M059J (cell line): ENCODE measurements around the gene SLC4A2. TPM values are rescaled to one million over a fixed set of nuclear protein-coding genes. Genes with fewer than 3 reads are reported as not detected.
"Not testable (repeated sequence)": the region's sequence is repeated elsewhere in the genome, so short reads cannot be mapped to it uniquely, and the experiment has no call there.

Experiments used
- DNase-seq: peaks from one replicate; pipeline ENCODE4 v3.0.0-alpha.2; 2012; ENCODE audit warnings: low read depth
- total RNA-seq: library from RNA; depleted of rRNA; stranded (reverse); fragments of >200 nt; shearing (Covaris generic); gene quantifications from 2 replicates; pipeline ENCODE4 v1.2.3, GENCODE V29; 2014; rRNA removed

The SLC4A2 gene
- total RNA-seq = 101 and 105 TPM in 2 replicates

GRCh38 chr7:151059367-151060112 lies at the start of gene SLC4A2:
TSS of gene SLC4A2 (plus strand) at chr7:151059589. CDS start at chr7:151061988, 2,399 bp downstream.
- peak; percentile 76 for DNase-seq

- no peak for DNase-seq
Measured at GRCh38 chr7:151010037-151010306, 49.4 kb upstream of the SLC4A2 start.

DNA sequence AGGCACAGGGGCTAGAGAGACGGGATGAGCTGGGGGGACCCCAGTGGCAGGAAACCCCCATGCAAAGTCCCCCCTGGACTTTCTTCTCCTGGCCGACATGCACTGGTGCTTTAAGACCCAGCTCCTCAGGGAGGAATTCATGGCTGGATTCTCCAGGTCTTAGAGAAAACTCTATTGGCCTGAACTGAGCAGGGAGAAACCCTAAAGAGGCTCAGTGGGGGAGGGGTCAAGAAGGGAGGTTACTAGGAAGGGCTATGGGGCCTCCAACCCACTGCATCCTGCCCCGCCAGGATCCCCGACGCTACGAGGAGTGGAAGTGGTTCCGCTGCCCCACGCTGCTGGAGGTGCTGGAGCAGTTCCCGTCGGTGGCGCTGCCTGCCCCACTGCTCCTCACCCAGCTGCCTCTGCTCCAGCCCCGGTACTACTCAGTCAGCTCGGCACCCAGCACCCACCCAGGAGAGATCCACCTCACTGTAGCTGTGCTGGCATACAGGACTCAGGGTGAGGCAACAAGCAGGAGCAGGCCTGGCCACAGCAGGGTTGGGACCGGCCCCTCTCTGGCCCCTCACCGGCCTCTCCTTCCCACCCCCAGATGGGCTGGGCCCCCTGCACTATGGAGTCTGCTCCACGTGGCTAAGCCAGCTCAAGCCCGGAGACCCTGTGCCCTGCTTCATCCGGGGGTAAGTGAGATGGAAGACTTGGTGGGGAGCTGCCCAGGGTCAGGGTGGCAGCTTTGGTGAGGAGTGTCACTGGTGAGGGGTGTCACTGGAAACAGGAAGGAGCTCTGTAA lies 48.9 kb upstream of the SLC4A2 start:
- no peak for DNase-seq

DNA sequence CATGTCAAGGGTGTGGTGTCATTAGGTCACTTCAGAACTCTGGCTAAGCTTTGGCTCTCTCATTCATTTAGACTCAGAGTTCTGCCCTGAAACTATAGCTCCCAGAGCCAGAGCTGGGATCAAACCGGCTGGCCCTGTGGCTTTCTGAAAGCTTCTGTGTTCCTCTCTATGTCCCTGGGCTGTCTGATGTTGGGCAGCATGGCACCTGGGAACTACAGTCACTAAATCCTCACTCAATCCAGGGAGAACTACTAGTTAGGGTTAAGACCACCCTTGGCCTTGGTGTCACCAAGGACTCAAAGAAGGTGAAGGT lies 48.3 kb upstream of the SLC4A2 start:
- no peak for DNase-seq

DNA sequence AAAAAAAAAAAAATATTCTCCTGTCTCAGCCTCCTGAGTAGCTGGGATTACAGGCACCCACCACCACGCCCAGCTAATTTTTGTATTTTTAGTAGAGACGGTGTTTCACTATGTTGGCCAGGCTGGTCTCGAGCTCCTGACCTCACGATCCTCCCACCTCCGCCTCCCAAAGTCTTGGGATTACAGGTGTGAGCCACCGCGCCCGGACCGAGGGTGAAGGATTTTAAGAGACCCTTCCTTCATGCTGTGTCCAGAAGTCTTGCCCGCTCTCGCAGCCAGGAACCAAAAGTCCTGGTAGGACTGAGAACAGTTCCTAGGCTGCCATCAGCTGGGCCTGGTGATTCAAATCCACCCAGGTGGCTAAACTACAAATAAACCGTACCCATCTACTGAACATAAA lies 47.8 kb upstream of the SLC4A2 start:
- not testable (repeated sequence) for DNase-seq

- DNase-seq = peak; percentile 66
Measured at GRCh38 chr7:151012031-151012692, 47.2 kb upstream of the SLC4A2 start.

DNA sequence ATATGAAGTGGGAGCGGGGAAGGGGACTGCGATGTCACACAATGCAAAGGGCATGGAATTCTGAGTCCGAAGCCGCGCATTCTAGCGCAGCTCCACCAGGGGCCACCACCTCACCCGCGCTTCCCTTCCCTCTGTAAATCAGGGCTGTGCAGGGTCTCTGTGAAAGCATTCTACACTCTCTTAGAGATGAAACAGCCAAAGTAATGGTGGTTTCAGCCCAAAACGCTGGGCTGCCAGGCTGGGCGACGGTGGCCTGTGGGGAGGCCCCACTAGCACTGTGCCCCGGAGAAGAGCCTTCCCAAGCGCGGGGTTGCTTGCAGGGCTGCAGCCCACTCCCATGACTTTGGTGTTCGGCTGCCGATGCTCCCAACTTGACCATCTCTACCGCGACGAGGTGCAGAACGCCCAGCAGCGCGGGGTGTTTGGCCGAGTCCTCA lies 46.5 kb upstream of the SLC4A2 start:
- DNase-seq = no peak

- no peak for DNase-seq
Measured at GRCh38 chr7:151013356-151013732, 46.0 kb upstream of the SLC4A2 start.

- peak; percentile 43 for DNase-seq
Measured at GRCh38 chr7:151013733-151014497, 45.5 kb upstream of the SLC4A2 start.

DNA sequence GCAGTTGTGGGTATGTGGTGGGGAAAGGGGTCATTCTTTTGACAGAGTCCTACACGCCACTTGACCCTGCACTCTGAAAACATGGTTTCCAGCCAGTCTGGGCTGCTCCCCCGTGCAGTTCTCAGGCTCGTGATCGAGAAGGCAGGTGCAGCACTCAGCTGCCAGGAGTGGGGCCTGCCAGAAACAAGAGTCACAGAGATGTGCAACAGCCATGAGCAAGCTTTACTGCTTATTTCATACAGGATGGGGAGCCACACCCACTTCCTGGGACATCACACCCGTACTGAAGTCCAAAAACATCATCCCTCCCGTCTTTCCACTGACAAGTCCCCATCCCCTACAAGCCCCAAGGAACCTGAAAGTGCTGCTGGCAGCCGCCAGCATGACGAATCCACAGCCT lies 44.4 kb upstream of the SLC4A2 start:
- DNase-seq = no peak

GRCh38 chr7:151015967-151016366 lies 43.4 kb upstream of the SLC4A2 start:
- DNase-seq = no peak

- no peak for DNase-seq
Measured at GRCh38 chr7:151016505-151016904, 42.9 kb upstream of the SLC4A2 start.

GRCh38 chr7:151016942-151017341 lies 42.4 kb upstream of the SLC4A2 start:
- DNase-seq = no peak

- DNase-seq = no peak
Measured at GRCh38 chr7:151017370-151017952, 41.9 kb upstream of the SLC4A2 start.

DNA sequence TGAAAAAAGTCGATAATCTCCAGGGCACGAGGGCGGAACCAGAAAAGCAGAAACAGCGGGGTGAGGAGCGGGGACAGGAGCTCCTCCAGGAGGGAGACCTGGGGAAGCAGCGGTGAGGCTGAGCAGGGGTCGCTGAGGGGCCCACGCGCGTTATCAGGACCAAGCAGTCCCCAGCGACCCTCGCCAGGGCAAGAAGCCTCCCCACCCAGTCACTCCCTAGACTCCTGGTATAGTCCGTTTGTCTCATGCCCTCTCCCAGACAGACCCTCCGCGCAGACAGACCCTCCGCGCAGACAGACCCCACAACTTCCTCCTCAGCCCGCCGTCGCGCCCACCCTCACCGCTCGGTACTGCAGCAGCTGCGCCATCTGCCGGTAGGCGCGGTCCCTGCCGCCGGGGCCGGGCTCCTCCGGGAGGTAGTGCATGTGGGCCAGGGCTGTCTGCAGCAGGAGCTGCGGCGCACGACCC lies 41.4 kb upstream of the SLC4A2 start:
- no peak for DNase-seq

DNA sequence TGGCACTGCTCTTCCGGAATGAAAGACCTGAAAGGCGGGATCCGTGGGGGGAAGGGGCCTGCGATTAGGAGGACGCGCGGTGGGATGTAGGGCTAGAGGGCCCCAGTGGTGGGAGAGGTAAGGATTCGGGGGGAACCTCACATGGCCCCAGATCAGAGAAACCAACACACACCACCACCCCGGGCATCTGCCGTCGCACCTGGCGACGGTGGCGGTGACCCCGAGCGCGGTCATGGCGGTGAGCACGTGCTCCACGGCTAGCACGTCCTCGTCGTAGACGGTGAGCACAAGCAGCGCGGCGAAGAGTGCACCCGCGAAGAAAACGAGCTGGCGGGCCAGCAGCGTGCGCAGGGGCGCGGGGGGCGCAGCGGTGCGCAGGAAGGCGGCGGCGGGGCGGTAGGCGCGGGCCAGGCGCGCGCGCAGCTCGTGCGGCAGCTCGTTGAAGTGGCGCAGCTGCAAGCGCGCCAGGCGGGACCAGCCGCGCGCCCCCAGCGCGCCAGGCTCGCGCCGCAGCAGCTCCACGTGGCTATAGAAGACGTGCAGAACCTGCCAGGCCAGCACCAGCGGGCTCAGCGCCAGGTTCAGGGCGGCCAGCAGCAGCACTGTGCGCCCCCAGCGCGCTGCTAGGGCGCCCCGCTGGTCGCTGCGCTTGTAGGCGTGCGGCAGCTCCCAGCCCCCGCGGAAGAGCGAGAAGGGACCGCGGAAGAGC lies 40.8 kb upstream of the SLC4A2 start:
- no peak for DNase-seq

DNA sequence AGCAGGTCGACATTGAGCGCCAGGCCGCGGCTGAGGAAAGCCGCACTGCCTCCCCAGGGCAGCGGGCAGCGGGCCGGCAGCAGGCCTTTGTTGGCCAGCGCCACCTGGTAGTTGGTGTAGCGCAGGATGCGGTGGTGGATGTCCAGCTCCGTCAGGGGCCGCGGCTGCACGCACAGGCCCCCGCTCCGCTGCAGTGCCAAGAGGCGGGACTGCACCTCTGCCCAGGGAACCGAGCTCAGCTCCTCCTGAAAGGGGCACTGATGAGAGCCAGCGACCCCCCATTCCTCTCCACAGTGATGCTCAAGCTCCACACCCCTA lies 40.3 kb upstream of the SLC4A2 start:
- no peak for DNase-seq

- no peak for DNase-seq
Measured at GRCh38 chr7:151020231-151020630, 39.2 kb upstream of the SLC4A2 start.

DNA sequence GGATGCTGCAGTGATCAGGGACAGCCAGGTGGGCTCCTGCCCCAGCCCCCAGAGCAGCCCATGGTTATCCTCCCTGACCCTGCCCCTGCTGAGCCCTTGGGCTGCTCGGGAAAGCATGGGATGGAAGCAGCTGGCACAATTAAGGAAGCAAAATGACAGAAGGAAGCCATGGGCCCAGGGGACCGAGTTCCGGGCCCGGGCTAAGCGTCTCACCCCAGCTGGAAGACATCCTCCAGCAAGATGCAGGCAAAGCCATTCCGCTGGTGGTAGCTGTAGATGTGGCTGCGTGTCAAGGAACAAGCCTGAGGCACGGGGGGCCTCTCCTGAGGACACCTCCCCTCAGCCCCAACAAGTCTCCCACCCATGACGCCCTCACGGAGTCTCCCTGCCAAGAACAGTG lies 36.2 kb upstream of the SLC4A2 start:
- no peak for DNase-seq

DNA sequence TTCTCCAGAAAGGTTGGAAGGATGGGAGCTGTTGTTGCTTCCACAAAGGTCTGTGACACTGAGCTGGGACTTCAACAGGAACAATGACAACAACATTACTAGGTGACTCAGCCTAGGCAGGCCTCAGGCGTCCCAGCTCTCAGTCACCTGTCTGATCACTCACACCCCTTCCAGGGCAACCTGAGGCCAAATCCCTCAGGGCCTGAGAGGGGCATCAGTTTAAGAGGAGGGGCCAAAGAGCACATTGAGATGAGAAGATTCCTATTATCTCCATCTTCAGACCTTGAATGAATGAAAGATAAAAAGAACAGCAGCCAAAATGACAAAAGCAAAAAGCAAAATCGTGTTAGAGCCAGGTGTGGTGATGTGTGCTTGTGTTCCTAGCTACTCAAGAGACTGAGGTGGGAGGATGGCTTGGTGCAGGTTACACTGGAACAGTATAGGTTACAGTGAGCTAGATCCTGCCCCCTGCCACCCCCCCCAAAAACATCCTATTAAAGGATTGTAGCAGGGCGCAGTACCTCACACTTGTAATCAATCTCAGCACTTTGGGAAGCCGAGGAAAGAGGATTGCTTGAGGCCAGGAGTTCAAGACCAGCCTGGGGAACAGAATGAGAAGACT lies 34.8 kb upstream of the SLC4A2 start, which contains the start of gene ATG9B:
Gene ATG9B (minus strand): TSS at position 60 of the 622 bp plus-strand sequence. CDS start 71 bp downstream, outside the sequence.
- DNase-seq = peak; percentile 49
